GM06990 (cell line): ENCODE results near the gene NEK6.
A peak's percentile ranks its signal among the peaks of the same experiment; 100 is the strongest.
"Not testable (repeated sequence)": the region's sequence is repeated elsewhere in the genome, so short reads cannot be mapped to it uniquely, and the experiment has no call there.

Source experiments
- DNase-seq: peaks from one replicate; pipeline ENCODE4 v3.0.0-alpha.2; 2011; ENCODE audit not compliant: insufficient read length; ENCODE audit errors: extremely low read depth
- H3K27me3 ChIP-seq: replicated peaks from 2 replicates; pipeline ENCODE4 v1.6.0; 2011; ENCODE audit warnings: low read length; ENCODE audit not compliant: control insufficient read depth, insufficient read depth
- H3K36me3 ChIP-seq: 2 replicates; pipeline ENCODE4 v1.5.1; 2011; ENCODE audit warnings: low read length; ENCODE audit not compliant: control insufficient read depth, insufficient read depth
- H3K4me3 ChIP-seq: replicated peaks from 2 replicates; pipeline ENCODE4 v1.5.1; 2011; ENCODE audit warnings: low read depth, mild to moderate bottlenecking, control low read depth, low read length
- TF ChIP-seq, protein P1 (sequence below): IDR thresholded peaks from 2 replicates; pipeline ENCODE4 v1.5.1; 2011; ENCODE audit warnings: low read length, control low read depth, mild to moderate bottlenecking, inconsistent platforms; ENCODE audit not compliant: insufficient read depth, poor library complexity, severe bottlenecking

NEK6 gene

DNA sequence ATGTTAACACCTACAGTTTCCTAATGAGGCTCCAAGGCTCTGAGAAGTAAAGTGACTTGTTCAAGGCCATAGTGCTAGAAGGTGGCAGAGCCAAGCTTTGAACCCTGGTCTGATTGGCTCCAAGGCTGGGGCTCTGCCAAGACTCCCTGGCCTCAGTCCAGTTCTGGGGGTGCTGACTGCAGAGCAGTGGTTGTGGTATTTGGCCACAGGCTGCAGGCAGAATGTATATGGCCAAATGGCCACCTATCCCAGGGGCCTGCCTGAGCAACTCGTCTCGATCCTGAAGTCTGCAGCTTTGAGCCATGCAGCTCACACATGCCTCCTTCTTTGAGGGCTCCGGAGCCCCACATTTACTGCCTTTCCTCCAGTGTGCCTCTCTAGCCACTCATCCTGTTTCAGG, 9.7 kb upstream of the NEK6 start:
- no peak overlapping the region for H3K4me3 ChIP-seq
- TF ChIP-seq, protein P1, sequence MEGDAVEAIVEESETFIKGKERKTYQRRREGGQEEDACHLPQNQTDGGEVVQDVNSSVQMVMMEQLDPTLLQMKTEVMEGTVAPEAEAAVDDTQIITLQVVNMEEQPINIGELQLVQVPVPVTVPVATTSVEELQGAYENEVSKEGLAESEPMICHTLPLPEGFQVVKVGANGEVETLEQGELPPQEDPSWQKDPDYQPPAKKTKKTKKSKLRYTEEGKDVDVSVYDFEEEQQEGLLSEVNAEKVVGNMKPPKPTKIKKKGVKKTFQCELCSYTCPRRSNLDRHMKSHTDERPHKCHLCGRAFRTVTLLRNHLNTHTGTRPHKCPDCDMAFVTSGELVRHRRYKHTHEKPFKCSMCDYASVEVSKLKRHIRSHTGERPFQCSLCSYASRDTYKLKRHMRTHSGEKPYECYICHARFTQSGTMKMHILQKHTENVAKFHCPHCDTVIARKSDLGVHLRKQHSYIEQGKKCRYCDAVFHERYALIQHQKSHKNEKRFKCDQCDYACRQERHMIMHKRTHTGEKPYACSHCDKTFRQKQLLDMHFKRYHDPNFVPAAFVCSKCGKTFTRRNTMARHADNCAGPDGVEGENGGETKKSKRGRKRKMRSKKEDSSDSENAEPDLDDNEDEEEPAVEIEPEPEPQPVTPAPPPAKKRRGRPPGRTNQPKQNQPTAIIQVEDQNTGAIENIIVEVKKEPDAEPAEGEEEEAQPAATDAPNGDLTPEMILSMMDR = no peak
- H3K27me3 ChIP-seq = no peaks in the 10 kb centered on the region
- no peak for DNase-seq
- no peaks in the 10 kb centered on the region for H3K36me3 ChIP-seq

DNA sequence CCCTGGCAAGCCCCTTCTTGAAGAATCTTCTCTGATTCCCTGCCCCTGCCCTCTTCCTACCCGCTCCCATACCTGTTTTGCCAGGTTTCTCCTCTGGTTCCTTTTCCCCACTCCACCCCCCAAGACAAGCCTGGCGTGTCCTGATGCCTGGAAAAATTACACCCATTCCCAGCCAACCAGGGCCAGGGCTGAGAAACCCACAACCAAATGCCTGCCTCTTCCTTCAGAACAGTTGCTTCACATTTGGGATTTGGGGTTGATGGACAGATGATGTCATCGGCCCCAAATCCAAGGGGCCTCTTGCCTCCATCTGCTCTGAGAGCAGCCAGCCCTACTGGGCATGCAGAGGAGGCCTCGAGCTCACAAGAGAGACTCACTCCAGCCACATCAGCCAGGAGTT, 8.8 kb upstream of the NEK6 start:
- H3K36me3 ChIP-seq = no peaks in the 10 kb centered on the region
- TF ChIP-seq, protein P1 = no peak
- no peak overlapping the region for H3K4me3 ChIP-seq
- no peak for DNase-seq
- no peaks in the 10 kb centered on the region for H3K27me3 ChIP-seq

DNA sequence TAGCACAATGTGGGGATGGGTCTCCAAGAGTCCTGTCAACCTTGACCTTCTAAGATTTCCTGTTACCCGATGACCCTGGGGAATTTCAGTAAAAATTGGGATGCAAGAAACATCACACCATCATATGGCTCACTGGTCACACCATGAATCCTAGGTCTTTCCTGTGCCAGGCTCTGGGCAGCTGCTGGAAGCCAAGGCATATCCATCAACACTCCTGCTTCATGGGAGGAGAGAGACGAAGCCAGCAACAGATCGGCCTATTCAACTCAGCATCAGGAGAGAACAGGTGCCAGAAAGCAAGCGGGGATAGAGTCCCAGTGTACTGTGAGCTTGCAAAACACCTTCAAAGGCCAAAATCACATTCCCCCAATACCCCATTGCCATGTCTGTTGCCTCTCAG, 6.5 kb upstream of the NEK6 start:
- TF ChIP-seq, protein P1 = no peak
- Histone ChIP-seq H3K4me3 (no peak overlapping the region), H3K36me3 (no peaks in the 10 kb centered on the region), H3K27me3 (no peaks in the 10 kb centered on the region)
- DNase-seq = no peak

DNA sequence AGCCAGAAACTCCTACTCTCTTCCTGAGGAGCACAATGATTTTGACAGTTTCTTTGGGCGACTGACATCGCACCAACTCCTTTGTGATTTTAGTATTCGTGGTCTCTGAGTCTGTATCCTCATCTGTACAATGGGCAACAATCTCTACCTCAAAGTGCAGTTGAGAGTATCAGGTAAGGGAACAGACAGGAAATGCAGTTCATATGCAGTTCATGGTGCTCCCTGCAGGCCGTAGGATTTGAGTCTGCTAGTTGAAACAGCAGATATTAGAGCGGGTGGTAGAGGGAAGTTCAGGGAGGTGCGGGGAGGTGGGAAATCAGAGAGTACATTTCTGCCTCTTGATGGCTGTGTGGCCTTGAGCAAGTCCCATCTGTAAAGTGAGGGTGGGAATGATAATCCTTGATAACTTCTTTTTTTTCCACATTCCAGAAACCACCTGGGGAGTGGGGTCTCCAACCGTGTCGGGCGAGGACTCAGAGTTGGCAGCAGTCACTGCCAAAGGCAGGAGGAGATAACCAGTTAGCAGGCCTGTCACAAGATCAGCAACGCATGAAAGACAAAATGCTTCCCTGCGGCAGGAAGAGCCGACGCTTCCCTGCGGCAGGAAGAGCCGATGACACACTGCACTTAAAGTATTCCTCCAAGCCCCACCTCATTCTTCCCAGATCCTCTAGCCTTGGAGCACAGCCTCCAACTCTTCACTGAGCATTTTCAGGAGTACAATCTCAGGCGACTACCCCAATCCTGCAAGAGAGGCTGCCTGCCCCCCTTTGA, 6.0 kb upstream of the NEK6 start:
- Histone ChIP-seq H3K27me3 (no peaks in the 10 kb centered on the region), H3K36me3 (no peaks in the 10 kb centered on the region), H3K4me3 (no peak overlapping the region)
- no peak for DNase-seq
- TF ChIP-seq, protein P1 = no peak

DNA sequence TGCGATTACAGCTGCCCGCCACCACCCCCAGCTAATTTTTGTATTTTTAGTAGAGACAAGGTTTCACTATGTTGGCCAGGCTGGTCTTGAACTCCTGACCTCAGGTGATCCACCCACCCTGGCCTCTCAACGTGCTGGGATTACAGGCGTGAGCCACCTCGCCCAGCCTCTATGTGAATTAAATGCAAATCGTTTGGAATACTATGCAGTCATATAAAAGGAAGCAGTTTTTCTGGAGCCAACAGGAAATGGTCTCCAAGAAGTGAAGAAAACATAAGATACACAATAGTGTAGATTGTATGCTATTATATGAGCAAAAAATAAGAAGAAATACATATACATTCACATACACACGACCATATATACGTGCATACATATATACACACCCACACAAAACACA, 4.9 kb upstream of the NEK6 start:
- not testable (repeated sequence) for H3K36me3 ChIP-seq, H3K4me3 ChIP-seq, H3K27me3 ChIP-seq, DNase-seq

DNA sequence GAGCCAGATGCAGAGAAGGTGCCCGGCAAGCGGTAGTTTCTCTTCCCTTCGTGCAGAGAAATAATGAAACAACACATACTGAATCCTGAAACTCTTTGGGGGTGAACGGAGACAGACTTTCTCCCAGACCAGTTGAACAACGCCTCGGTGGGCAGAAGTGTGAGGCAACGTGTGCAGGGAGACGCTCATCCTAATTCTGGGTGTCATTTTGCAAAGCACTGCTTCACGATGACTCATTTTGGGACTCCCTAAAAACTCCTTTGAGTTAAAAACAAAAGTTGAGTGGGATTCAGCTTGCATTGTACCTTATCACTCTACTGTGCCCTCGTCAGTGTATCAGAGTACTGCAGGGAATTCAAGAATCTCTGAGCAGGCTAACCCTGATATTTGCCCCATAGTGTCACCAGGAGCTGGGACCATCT, 3.5 kb upstream of the NEK6 start:
- DNase-seq = peak; percentile 78
- TF ChIP-seq, protein P1 = peak; percentile 10
- H3K27me3 ChIP-seq = no peaks in the 10 kb centered on the region
- no peak overlapping the region; the same call in 1 of the 2 replicates for H3K4me3 ChIP-seq
- no peaks in the 10 kb centered on the region; the same call in 1 of the 2 replicates for H3K36me3 ChIP-seq
